HUDEP-2 (cell line): ENCODE measurements around the gene RAE1.
"Not testable (repeated sequence)": the region's sequence is repeated elsewhere in the genome, so short reads cannot be mapped to it uniquely, and the experiment has no call there.

Source experiments
- DNase-seq, 76 experiments: peaks; one replicate each; lab custom pipeline; 2025; ENCODE audit not compliant: unreplicated experiment in 76 of 76; lab: John Stamatoyannopoulos, UW

RAE1 gene

GRCh38 chr20:57411406-57412283 lies 60.6 kb downstream of the RAE1 start:
- DNase-seq = no peak

- DNase-seq = peak in 27 of 76 experiments; percentile 8 to 74 (median 22)
Measured at GRCh38 chr20:57412347-57413029, 61.4 kb downstream of the RAE1 start.

DNA sequence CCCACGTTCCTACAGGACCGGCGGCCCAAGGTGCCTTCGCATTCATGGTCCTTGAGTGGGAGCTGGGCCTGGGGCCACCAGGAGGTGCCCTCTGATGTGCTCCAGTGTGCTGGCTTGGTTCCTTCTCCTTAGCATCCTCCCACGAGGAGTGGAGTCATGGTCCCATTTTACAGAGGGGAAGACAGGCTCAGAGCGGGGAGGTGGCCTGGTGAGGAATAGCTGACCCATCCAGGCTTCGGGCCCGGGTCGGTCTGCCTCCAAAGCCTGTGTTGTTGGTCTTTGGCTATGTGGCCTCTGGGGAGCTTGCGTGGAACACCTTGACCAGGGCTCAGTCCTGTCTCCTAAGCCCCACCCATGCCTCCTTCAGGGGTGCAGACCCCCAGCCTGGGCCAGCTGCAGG lies 62.9 kb downstream of the RAE1 start:
- no peak for DNase-seq

- peak in 75 of 76 experiments; percentile 67 to 99 (median 92) for DNase-seq
Measured at GRCh38 chr20:57414867-57415592, 64.0 kb downstream of the RAE1 start.

- DNase-seq = peak in 10 of 76 experiments; percentile 13 to 58 (median 34)
Measured at GRCh38 chr20:57415771-57416170, 64.7 kb downstream of the RAE1 start.

DNA sequence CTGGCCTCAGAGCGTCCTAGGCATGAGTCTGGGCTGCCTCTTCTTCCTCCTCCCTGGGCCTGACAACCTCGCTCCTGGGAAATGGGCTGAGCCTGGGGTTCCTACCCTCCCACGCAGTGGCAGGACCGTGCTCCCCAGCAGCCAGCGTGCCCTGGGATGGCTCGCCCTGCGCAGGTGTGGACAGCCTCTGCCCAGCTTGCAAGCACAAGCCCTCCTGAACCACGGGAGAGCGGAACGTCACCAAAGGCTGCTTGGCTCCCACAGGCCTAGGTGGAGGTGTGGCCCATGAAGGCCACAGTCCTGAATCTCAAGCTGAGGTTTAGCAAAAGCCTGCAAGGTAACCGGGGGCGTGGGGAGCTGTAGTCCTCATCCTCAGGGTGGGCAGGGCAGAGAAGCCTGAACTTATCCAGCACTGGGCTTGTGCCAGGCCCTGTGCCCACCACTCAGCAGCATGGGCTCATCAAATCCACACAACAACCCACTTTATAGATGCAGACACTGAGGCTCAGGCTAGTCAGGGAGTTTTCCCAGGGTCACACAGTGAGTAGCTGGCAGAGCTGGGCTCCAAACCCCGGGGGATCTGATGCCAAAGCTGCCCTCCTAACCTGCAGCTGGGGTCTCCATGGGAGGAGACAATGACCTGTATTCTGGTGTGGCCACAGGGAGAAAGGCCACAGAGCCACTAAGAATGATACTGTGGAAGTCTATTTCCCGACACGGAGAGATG lies 65.4 kb downstream of the RAE1 start:
- DNase-seq = no peak

- no peak for DNase-seq
Measured at GRCh38 chr20:57417051-57417689, 66.1 kb downstream of the RAE1 start.

GRCh38 chr20:57417830-57418780 lies 67.0 kb downstream of the RAE1 start:
- DNase-seq = peak in 46 of 76 experiments; percentile 7 to 60 (median 26)

DNA sequence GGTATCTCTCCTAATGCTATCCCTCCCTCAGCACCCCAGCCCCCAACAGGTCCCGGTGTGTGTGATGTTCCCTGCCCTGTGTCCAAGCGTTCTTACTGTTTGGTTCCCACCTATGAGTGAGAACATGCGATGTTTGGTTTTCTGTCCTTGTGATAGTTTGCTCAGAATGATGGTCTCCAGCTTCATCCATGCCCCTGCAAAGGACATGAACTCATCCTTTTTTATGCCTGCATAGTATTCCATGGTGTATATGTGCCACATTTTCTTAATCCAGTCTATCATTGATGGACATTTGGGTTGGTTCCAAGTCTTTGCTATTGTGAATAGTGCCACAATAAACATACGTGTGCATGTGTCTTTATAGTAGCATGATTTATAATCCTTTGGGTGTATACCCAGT lies 68.4 kb downstream of the RAE1 start:
- DNase-seq = not testable (repeated sequence)

DNA sequence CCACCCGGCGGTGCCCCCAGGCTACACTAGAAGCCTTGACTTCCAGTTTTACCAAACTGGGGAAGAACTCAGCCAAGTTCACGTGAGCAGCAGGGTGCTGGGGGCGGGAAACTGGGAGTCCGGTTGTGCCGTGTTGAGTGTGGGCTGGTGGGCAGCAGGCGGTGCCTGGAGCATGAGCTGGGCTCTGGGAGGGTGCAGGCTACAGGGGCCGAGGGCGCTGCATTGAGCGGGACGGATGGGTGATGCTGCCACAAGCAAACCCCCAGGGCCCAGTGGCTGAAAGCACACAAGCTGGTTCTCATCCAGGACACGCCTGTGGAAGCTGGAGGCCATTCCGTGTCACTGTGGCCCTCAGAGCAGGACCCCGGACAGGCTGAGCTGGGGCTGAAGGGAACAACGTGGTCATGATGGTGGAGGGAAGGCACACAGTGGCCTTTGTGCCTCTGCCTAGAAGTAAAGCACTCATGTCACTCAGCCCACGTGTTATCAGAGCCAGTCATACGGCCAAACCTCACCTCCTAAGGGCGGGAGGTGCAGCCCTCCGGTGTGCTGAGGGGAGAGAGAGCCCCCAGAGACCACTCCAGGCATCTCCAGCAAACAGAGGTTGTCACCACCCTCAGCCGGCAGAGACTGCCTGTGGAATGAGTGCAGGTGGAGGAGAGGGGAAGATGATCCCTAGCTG lies 69.7 kb downstream of the RAE1 start:
- DNase-seq = peak in 2 of 76 experiments; percentile 15 to 19

- DNase-seq = no peak
Measured at GRCh38 chr20:57421253-57422220, 70.5 kb downstream of the RAE1 start.

DNA sequence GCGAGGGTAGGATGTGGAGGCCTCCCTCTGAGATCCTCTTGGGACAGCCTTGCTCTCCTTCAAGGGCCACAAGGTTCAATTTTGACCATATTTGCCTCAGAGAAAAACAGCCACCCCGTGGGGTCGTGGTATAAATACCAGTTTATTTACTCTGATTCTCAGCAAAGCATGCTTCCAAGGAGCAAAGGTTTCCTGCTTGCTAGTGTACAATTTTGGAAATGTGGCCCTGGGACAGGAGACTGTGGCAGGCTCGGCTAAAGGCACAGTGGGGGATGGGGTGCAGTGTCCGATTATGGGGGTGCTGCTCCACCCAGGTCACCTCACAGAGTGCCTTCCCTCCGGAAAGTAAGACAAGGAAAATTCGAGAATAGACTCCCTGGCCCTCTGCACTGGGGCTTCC lies 71.2 kb downstream of the RAE1 start:
- no peak for DNase-seq

DNA sequence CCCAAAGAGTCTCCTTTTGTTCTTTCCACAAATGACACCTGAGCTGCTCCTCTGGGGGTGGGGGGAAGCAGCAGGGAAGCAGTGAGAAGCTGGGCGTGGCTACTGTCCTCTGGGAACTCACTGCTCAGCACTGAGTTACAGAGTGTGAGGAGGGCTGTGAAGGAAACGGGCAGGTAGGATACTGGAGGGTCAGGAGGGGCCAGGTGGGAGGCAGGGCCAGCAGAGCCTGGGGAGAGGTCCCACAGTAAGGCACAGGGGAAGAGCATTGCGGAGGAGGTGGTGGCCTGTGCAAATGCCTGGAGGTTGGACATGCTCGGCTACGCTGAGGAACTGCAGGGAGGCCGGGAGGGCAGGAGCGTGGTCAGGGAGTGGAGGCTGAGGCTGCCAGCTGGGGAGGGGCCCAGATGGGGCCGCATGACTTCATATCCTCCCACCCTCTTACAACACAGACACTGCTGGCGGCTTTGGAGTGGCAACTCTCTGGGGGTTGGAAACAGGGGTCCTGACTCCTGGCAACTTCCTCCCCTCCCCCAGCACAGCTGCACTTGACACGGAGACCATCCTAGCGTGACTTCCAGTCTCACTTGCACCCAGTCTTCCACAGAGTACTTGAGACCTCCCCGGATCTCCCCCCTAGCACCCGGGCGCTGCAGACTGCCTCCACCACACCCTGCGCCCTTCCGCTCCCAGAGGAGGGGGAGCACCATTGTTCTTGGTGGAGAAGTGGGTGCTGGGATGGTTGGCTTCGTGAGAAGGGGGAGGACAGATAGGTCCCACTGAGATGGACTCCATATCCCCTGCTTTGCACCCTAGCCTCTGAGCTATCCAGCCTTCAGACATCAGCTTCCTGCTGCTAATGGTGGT lies 74.3 kb downstream of the RAE1 start:
- DNase-seq = no peak

DNA sequence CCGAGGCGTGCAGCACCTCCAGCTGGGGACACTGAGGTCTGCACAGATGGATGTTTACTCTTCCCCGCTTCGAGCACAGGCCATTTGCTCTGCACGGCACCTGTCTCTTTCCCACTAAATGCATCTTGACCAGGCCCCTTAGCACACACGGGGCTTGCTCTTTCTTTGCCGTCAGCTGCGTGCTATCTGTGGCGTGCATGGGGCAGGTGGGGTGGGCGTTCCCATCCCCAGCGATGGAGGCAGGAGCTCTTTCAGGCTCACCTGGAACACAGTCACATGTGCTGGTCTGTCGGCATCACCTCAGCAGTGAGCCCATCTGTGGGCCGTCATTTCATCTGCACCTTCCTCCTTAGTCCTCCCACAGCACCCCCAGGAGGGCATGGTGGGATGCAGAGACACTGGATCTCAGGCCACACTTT lies 75.2 kb downstream of the RAE1 start:
- no peak for DNase-seq

DNA sequence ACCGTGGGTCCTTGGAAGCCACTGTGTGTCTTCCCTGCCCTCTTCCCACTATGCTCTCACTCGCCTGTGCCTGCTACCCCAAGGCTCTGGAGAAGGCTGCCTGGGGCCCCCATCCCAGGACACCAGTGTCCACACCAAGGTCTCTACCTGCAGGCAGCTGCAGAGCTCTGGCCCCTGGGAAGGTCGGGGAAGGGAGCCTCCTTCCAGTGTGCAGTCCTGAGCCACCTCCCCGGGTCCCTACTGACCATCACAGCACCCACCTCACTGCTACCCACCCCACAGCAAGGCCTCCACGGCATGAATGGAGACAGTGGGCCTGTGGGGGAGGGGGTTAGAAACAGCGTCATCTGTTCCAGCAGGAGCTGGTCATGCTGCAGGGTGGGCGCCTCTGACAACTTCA lies 75.8 kb downstream of the RAE1 start:
- no peak for DNase-seq
